Glutamatergic neuron (in vitro differentiated cells): ENCODE results near the gene LRRC7. TPM values are rescaled to one million over a fixed set of nuclear protein-coding genes. Genes with fewer than 3 reads are reported as not detected.

Source experiments
- DNase-seq: peaks from one replicate; pipeline ENCODE4 v3.0.0; 2022
- H3K27ac Mint-ChIP-seq: one replicate; pipeline ENCODE4 v1.8.0; 2020; ENCODE audit warnings: mild to moderate bottlenecking, mixed read lengths, inconsistent platforms; ENCODE audit not compliant: unreplicated experiment
- H3K27me3 Mint-ChIP-seq: one replicate; pipeline ENCODE4 v1.8.0; 2020; ENCODE audit warnings: mild to moderate bottlenecking, moderate library complexity, mixed read lengths, inconsistent platforms; ENCODE audit not compliant: unreplicated experiment
- H3K36me3 Mint-ChIP-seq: one replicate; pipeline ENCODE4 v1.8.0; 2020; ENCODE audit warnings: mild to moderate bottlenecking, mixed read lengths, inconsistent platforms; ENCODE audit not compliant: unreplicated experiment
- H3K4me1 Mint-ChIP-seq: one replicate; pipeline ENCODE4 v1.8.0; 2020; ENCODE audit warnings: mild to moderate bottlenecking, low read depth, mixed read lengths, inconsistent platforms; ENCODE audit not compliant: unreplicated experiment
- H3K4me3 Mint-ChIP-seq: one replicate; pipeline ENCODE4 v1.8.0; 2020; ENCODE audit warnings: mild to moderate bottlenecking, mixed read lengths, inconsistent platforms; ENCODE audit not compliant: unreplicated experiment
- H3K9me3 Mint-ChIP-seq: one replicate; pipeline ENCODE4 v1.8.0; 2020; ENCODE audit warnings: mild to moderate bottlenecking, moderate library complexity, mixed read lengths, inconsistent platforms; ENCODE audit not compliant: unreplicated experiment
- total RNA-seq: library from RNA; stranded (reverse); fragmentation: NEBNext Ultra II Directional; extraction: Animal tissue kit (Norgen Biotek cat#: 25700); gene quantifications from one replicate; pipeline ENCODE4 v1.2.1, GENCODE V29; 2021; ENCODE audit not compliant: unreplicated experiment
- TF ChIP-seq, protein P1 (sequence below): fragments of 200-600 bp; sonication (generic); IDR thresholded peaks from one replicate; pipeline ENCODE4 v1.5.0; 2021; ENCODE audit not compliant: partially characterized antibody, unreplicated experiment

The LRRC7 gene
- total RNA-seq, 1 donor from 2014 or later, result 19.1 TPM

DNA sequence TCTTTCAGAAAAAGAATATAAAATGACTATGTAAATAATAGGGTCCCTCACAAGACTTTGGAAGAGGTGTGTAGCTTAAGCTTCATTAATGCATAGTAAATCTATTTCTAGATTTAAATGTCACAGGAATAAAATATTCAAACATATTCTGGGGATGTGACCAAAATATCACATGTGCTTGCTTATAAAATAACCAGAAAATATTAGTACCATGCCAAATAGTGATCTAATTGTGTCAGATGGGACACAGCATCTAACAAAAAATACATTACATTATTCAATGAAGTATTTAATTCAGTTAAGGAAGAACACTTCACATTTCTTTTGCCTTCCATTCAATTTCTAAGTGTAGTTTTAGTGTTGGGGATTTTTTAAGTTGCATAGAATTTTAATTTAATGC is 458.1 kb downstream of the LRRC7 start:
- Mint-ChIP-seq H3K9me3 (no peaks in the 10 kb centered on the region), H3K4me3 (no peak overlapping the region), H3K27me3 (no peaks in the 10 kb centered on the region), H3K27ac (no peak overlapping the region), H3K36me3 (no peaks in the 10 kb centered on the region), H3K4me1 (no peaks in the 10 kb centered on the region)
- DNase-seq, result no peak
- TF ChIP-seq, protein P1, sequence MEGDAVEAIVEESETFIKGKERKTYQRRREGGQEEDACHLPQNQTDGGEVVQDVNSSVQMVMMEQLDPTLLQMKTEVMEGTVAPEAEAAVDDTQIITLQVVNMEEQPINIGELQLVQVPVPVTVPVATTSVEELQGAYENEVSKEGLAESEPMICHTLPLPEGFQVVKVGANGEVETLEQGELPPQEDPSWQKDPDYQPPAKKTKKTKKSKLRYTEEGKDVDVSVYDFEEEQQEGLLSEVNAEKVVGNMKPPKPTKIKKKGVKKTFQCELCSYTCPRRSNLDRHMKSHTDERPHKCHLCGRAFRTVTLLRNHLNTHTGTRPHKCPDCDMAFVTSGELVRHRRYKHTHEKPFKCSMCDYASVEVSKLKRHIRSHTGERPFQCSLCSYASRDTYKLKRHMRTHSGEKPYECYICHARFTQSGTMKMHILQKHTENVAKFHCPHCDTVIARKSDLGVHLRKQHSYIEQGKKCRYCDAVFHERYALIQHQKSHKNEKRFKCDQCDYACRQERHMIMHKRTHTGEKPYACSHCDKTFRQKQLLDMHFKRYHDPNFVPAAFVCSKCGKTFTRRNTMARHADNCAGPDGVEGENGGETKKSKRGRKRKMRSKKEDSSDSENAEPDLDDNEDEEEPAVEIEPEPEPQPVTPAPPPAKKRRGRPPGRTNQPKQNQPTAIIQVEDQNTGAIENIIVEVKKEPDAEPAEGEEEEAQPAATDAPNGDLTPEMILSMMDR, result no peak

DNA sequence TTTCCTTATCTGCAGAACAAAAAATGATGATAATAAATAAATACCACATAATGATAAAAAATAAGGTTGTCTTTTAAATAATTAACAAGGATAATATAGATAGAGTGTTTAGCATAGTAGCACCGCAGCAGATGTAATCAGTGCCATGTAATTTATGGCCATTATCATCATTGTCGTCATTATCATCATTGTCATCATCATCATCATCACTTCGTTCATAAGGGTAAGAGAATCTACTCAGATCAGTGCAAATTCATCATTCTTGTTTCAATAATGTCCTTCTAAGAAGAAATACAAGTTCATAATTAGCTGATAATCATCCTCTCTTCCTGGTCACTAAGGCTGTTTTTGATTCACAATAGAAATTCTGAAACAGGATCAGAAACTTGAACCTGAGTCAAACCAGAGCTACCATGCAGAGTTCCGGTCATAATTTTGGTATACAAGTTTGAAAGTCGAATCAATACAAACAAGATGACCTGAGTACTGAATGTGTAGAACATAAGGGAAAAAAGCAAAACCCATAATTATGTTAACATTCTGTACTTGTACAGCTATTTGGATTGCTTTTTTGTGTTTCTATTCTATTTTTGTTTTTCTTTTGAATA is 465.6 kb downstream of the LRRC7 start:
- DNase-seq, result no peak
- peaks cover 2% of the 10 kb centered on the region for H3K27me3 Mint-ChIP-seq
- TF ChIP-seq, protein P1, result no peak
- no peaks in the 10 kb centered on the region for H3K4me1 Mint-ChIP-seq
- no peaks in the 10 kb centered on the region for H3K36me3 Mint-ChIP-seq
- H3K9me3 Mint-ChIP-seq, result no peaks in the 10 kb centered on the region
- no peak overlapping the region for H3K4me3 Mint-ChIP-seq
- H3K27ac Mint-ChIP-seq, result no peak overlapping the region

DNA sequence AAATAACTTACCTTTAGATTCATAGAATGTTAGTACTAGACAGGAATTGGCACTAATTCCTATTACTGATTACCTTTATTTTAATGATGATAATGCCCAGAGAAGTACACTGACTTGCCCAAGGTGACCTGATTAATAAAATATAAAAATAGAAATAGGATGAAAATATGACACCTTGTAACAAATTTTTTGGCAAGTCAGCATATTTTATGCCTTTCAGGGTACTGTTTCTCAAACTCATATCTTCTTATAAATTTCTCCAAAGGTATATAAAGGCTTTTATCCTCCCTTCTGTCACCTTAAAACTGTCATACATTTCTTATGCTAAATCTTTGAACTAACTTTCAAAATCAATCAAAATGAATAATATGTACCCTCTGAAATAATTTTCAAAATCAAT is 466.2 kb downstream of the LRRC7 start:
- H3K36me3 Mint-ChIP-seq, result no peaks in the 10 kb centered on the region
- no peak for DNase-seq
- no peaks in the 10 kb centered on the region for H3K9me3 Mint-ChIP-seq
- TF ChIP-seq, protein P1, result no peak
- H3K4me1 Mint-ChIP-seq, result no peaks in the 10 kb centered on the region
- H3K27ac Mint-ChIP-seq, result no peak overlapping the region
- H3K27me3 Mint-ChIP-seq, result peaks cover 2% of the 10 kb centered on the region
- H3K4me3 Mint-ChIP-seq, result no peak overlapping the region

DNA sequence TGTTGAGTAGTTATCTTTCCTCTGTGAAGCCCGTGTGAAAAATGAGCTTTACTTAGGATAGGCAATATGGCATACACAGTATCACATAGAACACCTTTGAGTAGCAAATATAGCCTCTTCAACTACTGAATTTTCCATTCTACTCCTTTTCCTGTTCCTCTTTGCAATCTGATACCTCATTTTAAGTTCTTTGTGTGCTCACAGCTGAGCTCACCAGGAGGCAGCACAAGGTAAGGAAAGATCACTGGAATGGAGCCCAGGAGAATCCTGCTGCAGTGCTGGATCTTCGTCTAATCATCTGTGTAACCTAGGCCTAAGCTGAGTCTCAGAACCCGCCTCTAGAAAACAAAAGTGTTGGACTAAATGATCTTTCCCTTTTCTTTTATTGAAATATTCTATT is 466.7 kb downstream of the LRRC7 start:
- H3K27ac Mint-ChIP-seq, result peak overlapping the region; percentile 19
- H3K4me1 Mint-ChIP-seq, result no peaks in the 10 kb centered on the region
- TF ChIP-seq, protein P1, result no peak
- peak overlapping the region; percentile 27 for H3K4me3 Mint-ChIP-seq
- no peaks in the 10 kb centered on the region for H3K36me3 Mint-ChIP-seq
- H3K27me3 Mint-ChIP-seq, result peaks cover 2% of the 10 kb centered on the region
- no peaks in the 10 kb centered on the region for H3K9me3 Mint-ChIP-seq
- DNase-seq, result peak; percentile 21

DNA sequence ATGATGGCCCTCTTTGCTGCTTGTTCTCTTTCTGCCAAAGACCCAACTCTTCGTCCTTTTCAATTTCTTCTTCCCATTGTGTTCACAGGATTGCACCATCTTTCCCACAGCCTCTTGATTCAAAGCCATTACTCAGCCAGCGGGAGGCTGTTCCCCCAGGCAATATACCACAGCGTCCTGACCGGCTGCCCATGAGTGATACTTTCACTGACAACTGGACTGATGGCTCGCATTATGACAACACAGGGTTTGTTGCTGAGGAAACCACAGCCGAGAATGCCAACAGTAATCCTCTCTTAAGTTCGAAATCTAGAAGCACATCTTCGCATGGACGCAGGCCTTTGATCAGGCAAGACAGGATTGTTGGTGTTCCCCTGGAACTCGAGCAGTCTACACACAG is 470.3 kb downstream of the LRRC7 start:
- no peak overlapping the region for H3K4me3 Mint-ChIP-seq
- H3K9me3 Mint-ChIP-seq, result no peaks in the 10 kb centered on the region
- peak overlapping the region; percentile 69 for H3K27ac Mint-ChIP-seq
- no peaks in the 10 kb centered on the region for H3K36me3 Mint-ChIP-seq
- TF ChIP-seq, protein P1, result no peak
- peaks cover 2% of the 10 kb centered on the region for H3K27me3 Mint-ChIP-seq
- H3K4me1 Mint-ChIP-seq, result no peaks in the 10 kb centered on the region
- no peak for DNase-seq
